IPS-18c (cell line): ENCODE data around the gene ATP6V1D.
"Not testable (repeated sequence)": the region's sequence is repeated elsewhere in the genome, so short reads cannot be mapped to it uniquely, and the experiment has no call there.

Experiments
- H3K4me3 ChIP-seq: 2 replicates; pipeline ENCODE4 v1.7.0; 2013; ENCODE audit warnings: low read depth, mild to moderate bottlenecking, low read length, moderate library complexity; ENCODE audit not compliant: insufficient read depth
- H3K9me3 ChIP-seq: one replicate; pipeline ENCODE4 v1.6.1; 2013; ENCODE audit warnings: mild to moderate bottlenecking, low read length, moderate library complexity; ENCODE audit not compliant: control insufficient read depth, insufficient read depth

Gene ATP6V1D

GRCh38 chr14:67331368-67332125, 28.1 kb downstream of the ATP6V1D start:
- Histone ChIP-seq H3K4me3 (no peak overlapping the region), H3K9me3 (no peaks in the 10 kb centered on the region)

GRCh38 chr14:67329666-67330065, 29.9 kb downstream of the ATP6V1D start:
- H3K4me3 ChIP-seq, H3K9me3 ChIP-seq: not testable (repeated sequence)

- Histone ChIP-seq H3K4me3 (no peak overlapping the region), H3K9me3 (no peaks in the 10 kb centered on the region)
These were observed 40.5 kb downstream of the ATP6V1D start for GRCh38 chr14:67319142-67319541.

GRCh38 chr14:67317822-67318221, 41.8 kb downstream of the ATP6V1D start:
- no peaks in the 10 kb centered on the region for H3K9me3 ChIP-seq
- H3K4me3 ChIP-seq, result no peak overlapping the region

GRCh38 chr14:67313153-67313552, 46.5 kb downstream of the ATP6V1D start:
- Histone ChIP-seq H3K9me3 (no peaks in the 10 kb centered on the region), H3K4me3 (no peak overlapping the region)

- Histone ChIP-seq H3K4me3 (no peak overlapping the region), H3K9me3 (no peaks in the 10 kb centered on the region)
These were observed 47.7 kb downstream of the ATP6V1D start for GRCh38 chr14:67311868-67312267.
